ENCODE results near the gene ERMARD.

The ERMARD gene

DNA sequence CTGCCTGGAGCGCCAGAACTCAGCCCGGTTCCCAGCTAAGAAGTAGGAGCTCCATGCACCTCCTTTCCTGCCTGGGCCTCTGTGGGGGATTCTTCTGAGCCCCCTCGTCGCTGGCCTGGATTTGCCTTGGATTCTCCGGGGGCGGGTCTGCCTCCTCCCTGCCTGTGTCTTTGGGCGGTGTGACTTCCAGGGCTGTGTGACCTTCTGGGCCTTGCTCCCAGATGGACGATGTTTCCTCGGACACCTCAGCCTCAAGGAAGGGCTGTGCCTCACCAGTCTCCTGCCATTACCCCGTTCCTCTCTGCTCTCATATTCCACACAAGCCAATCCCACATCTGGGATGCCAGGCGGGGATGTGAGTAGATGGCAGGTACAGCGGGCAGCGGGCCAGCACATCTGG, 76.8 kb downstream of the ERMARD start:
- TF ChIP-seq TCF12 (IDR thresholded peaks at IDR 0.05; ENCODE audit: low read depth) (no peak), TEAD4 (IDR thresholded peaks at IDR 0.05) (no peak)
- TF ChIP-seq, protein P1, sequence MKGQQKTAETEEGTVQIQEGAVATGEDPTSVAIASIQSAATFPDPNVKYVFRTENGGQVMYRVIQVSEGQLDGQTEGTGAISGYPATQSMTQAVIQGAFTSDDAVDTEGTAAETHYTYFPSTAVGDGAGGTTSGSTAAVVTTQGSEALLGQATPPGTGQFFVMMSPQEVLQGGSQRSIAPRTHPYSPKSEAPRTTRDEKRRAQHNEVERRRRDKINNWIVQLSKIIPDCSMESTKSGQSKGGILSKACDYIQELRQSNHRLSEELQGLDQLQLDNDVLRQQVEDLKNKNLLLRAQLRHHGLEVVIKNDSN (IDR thresholded peaks at IDR 0.05): no peak

DNA sequence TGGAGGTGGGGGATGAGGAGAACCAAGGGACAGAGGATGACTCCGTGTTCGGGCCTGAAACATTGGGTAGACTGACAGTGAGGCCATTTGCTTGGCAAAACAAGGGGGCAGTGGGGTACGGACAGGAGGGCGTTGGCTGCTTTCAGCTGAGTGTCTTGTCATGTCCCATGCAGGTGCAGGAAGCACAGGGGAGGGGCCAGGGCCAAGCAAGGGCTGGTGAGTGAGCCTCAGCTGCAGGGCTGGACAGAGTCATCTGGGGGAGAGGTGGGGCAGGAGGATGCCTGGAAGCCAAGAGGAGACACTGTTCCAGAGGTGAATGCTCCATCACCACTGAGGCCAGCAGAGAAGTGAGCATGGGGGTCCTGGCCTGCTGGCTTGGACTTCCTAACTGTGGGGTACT, 78.4 kb downstream of the ERMARD start:
- TF ChIP-seq TCF12 (IDR thresholded peaks at IDR 0.05; ENCODE audit: low read depth): no peak
- no peak for TF ChIP-seq FOXM1 (IDR thresholded peaks at IDR 0.05; ENCODE audit: borderline replicate concordance, low read depth)
- TF ChIP-seq ZBTB7A (IDR thresholded peaks at IDR 0.05; ENCODE audit: low read depth): no peak
- TF ChIP-seq TAF1 (IDR thresholded peaks at IDR 0.05; ENCODE audit: low read depth): no peak
- TF ChIP-seq RAD21 (IDR thresholded peaks at IDR 0.05; ENCODE audit: low read depth): no peak
- no peak for TF ChIP-seq EP300 (IDR thresholded peaks at IDR 0.05; ENCODE audit: borderline replicate concordance)

DNA sequence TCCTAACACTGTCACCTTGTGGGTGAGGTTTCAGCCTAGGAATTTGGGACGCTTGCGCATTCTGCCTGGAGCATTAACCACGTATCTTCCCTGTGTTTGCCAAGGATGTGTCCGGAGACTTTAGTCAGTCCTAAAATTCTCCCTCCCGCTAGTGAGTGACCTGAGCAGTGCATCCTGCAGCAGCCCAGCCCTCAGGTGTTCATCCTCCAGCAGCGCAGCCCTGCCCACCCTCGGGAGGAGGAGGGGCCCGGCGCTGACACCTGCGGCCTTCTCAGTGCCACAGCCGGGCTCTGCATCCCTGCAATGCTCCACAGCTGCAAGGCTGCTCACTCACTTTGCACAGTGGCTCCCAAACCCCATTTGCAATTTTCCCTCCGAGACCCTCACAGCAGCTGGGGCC, 79.5 kb downstream of the ERMARD start:
- TF ChIP-seq, protein P2, sequence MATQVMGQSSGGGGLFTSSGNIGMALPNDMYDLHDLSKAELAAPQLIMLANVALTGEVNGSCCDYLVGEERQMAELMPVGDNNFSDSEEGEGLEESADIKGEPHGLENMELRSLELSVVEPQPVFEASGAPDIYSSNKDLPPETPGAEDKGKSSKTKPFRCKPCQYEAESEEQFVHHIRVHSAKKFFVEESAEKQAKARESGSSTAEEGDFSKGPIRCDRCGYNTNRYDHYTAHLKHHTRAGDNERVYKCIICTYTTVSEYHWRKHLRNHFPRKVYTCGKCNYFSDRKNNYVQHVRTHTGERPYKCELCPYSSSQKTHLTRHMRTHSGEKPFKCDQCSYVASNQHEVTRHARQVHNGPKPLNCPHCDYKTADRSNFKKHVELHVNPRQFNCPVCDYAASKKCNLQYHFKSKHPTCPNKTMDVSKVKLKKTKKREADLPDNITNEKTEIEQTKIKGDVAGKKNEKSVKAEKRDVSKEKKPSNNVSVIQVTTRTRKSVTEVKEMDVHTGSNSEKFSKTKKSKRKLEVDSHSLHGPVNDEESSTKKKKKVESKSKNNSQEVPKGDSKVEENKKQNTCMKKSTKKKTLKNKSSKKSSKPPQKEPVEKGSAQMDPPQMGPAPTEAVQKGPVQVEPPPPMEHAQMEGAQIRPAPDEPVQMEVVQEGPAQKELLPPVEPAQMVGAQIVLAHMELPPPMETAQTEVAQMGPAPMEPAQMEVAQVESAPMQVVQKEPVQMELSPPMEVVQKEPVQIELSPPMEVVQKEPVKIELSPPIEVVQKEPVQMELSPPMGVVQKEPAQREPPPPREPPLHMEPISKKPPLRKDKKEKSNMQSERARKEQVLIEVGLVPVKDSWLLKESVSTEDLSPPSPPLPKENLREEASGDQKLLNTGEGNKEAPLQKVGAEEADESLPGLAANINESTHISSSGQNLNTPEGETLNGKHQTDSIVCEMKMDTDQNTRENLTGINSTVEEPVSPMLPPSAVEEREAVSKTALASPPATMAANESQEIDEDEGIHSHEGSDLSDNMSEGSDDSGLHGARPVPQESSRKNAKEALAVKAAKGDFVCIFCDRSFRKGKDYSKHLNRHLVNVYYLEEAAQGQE (IDR thresholded peaks at IDR 0.05; ENCODE audit: low read depth): no peak
- no peak for TF ChIP-seq TAF1 (IDR thresholded peaks at IDR 0.05; ENCODE audit: low read depth)
- TF ChIP-seq, protein P1 (IDR thresholded peaks at IDR 0.05): no peak

Measured in Ishikawa (cell line).